HG03521 (cell line): Measurements from ENCODE around the gene MYO5B.
"Not testable (repeated sequence)": the region's sequence is repeated elsewhere in the genome, so short reads cannot be mapped to it uniquely, and the experiment has no call there.

ENCODE experiments used
- ATAC-seq: cut with Tn5 transposase; IDR thresholded peaks from one replicate; pipeline ENCODE4 v1.9.1; 2021; ENCODE audit warnings: mild to moderate bottlenecking, moderate library complexity; ENCODE audit not compliant: unreplicated experiment

The MYO5B gene

DNA sequence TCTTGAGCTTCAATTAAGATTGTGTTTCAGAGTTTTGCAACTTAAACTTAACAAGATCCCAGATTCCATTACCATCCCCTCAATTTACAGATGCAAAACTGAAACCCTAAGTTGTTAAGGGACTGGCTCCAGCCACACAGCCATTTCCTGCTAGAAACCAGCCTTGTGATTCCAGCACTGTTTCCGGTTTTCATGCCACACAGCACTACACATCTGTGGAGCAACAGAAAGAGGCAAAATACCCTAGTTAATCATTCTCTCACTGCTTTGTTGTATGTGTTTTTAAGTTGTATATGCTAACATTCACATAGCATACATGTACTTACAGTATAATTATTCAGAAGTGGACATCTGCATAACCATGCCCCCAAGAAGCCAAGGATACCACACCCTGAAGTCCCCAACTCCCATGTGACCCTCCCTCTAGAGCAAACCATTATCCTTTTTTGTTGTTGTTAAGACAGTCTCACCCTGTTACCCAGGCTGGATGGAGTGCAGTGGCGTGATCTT is 87.4 kb downstream of the MYO5B start:
- no peak for ATAC-seq

DNA sequence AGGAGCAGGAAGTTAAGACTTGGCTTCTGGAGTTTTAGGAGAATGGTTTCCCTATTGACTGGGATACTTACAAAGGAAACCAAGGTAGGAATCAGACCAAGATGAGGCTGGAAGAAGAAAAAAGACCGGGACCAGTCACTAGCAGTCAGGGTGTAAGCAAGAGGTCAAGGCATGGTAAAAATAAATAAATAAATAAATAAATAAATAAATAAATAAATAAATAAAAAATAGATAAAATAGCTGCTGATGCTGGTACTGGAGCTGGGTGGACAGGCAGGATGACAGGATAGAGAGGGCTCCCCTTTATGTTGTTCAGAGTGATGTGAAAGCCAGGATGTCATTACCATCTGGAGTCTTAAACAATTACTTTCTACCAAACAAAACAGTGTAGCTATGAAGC is 89.9 kb downstream of the MYO5B start:
- ATAC-seq: no peak

DNA sequence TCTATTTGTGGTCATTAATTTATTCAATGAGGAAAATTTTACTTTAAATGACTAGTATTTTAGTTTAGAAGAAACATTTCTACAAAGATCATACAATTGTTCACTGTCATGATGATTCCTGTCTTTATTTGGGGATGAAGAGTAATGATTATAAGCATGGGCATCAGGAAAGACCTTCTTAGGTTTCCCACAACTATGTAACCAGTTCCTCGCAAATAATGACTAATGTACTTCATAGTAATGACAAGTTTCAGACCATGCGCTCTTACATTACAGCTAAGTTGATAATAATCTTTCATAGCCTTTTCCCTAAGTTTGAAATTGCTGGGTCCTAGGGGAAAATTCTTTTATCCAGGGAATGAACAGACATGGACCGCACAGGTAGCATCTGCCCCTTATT is 90.5 kb downstream of the MYO5B start:
- no peak for ATAC-seq

DNA sequence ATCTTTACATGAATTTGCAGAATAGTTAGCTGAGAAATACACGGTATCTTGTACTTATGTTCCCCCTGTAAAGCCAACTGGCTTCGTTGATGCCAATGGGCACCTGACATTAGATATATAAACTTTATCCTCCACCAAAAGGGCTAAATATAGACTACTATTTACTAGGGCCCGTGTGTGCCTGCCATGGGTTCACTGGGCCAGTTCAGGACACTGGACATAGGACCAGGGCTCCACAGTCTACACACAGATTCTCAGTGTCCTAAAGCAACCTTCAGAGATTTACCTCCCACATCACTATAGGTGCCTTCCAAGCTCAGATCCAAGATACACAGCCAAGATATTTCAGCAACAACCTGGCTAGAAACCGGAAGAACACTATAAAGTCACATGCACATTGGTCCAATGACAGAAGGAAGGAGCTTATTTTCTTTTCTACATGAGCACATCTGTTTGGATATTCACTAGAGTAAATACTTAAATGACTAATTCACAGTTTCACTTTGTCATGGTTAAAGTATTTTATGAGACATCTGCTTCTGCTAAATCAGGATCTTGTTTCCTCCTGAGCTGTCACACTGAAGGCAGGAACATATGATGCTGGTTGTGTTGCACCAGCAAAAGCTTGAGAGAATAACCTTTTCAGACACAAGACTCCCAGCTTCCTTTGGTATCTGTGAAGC is 95.1 kb downstream of the MYO5B start:
- ATAC-seq: peak; percentile 59

DNA sequence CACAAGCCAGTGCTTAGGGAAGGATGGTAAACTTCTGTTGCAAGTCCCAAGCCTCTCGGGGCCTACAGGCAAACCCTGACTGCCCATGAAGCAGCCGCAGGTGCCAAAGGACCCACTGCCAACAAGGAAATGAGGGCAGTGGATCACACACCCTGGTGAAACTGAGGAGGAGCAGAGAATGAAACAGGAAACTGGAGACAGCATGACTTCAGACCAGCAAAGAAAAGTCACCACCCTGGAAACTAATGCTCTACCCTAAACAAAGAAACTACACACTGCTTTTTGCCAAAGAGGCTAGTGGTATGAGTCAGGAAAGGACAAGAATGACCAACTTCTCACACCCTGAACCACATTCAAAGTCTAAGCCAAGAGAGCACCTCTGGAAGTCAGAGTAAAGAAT is 97.2 kb downstream of the MYO5B start:
- ATAC-seq: no peak

DNA sequence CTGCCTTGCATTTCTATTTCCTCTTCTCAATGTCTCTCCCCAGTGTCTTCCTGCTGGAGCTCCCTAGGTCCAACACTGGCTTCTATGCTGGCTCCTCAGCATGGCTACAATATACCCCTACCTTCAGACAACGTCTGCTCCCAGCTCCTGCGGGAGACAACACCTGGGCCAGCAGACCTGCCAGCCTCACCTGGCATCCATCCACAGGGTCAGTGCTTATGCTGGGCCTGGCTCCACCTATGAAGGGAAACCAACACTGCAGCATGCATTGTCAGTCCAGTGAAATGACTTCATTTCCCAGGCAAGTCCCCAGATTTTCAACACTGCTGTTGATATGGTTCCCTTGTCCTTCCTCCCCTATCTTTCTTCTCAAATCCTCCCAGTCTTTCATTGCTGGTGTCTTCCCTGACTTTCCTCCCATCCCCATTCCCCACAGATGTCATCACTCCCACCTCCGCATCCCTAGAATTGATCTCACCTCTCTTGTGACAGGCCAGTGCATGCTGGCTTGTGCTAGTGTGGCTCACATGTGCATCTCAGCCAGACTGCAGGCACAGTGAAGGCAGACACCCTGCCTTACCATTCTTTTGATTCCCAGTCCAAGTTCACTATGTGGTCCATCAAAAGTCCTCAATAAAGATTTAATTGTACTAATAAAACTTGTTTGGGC is 98.0 kb downstream of the MYO5B start:
- no peak for ATAC-seq

DNA sequence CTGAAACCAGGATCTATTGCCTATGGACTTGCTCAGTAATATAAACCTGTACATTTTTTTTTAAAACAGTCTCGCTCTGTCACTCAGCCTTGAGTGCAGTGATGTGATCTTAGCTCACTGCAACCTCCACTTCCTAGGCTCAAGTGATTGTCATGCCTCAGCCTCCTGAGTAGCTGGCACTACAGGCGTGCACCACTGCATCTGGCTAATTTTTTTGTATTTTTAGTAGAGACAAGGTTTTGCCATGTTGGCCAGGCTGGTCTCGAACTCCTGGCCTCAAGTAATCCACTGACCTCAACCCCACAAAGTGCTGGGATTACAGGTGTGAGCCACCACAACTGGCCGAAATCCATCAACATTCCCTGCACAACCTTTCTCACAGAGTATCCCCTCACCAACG is 100.2 kb downstream of the MYO5B start:
- not testable (repeated sequence) for ATAC-seq

DNA sequence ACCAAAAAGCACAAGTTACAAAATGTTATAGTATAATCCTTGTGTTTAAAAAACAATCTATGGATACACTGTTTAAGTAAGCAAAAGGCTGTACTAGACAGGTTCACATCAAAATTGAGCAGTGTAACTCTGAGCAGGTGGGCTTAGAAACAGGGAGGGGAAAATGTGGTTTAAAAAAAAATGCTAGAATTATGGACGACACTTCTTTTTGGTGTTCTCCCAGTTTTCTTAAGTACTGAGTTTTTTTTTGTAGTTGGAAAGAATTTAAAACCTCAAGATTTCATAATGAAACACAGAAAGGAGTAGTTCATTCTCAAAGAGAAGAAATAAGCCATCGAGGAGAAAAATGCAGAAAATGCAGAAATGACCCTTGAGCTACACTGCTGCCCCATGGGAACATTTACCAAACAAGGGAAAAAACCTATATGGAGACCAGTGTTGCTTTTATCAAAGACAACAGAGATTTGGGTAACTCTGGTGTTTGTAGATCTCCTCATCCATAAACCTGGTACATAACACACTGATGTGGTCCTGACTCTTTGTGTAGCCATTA is 100.7 kb downstream of the MYO5B start:
- ATAC-seq: no peak

DNA sequence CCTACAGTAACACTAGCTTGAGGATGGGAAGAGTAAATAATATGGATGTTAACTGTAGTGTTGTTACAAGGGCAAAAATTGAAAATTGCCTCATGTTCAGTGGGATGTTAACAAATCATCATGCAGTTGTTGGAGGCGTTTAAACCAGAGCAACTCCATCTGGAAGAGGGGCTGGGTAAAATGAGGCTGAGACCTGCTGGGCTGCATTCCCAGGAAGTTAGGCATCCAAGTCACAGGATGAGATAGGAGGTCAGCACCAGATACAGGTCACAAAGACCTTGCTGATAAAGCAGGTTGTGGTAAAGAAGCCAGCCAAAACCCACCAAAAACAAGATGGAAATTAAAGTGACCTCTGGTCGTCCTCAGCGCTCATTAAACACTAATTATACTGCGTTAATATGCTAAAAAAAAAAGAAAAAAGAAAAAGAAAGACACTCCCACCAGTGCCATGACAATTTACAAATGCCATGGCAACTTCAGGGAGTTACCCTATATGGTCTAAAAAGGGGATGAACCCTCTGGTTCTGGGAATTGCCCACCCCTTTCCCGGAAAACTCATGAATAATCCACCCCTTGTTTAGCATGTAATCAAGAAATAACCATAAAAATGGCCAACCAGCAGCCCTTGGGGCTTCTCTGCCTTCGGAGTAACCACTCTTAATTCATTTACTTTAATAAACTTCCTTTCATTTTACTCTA is 101.4 kb downstream of the MYO5B start:
- no peak for ATAC-seq

DNA sequence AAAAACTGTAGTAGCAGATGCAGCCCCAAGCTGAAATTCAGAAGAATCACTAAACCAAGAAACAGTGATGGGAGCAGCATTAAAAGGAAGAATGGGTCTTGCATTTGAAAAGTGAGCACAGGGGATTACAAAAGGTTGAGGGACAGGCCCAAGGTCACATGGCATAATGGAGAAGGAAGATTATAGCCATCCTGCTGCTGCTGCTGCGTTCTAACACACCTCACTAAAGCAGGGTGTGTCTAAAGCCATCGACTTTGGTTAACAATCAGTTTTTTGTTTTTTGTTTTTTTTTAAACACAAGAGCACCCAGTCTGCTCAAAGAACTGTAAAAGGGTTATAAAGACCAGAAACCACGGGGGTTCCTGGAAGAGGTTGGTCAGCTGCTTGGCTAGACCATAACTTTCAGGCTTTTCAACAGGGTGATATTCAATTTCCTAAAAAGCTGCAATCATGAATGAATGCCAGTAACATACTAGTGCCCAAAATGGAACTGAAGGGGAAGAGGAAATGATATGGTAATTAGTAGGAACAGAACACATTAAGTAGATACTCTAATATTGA is 102.6 kb downstream of the MYO5B start:
- no peak for ATAC-seq

DNA sequence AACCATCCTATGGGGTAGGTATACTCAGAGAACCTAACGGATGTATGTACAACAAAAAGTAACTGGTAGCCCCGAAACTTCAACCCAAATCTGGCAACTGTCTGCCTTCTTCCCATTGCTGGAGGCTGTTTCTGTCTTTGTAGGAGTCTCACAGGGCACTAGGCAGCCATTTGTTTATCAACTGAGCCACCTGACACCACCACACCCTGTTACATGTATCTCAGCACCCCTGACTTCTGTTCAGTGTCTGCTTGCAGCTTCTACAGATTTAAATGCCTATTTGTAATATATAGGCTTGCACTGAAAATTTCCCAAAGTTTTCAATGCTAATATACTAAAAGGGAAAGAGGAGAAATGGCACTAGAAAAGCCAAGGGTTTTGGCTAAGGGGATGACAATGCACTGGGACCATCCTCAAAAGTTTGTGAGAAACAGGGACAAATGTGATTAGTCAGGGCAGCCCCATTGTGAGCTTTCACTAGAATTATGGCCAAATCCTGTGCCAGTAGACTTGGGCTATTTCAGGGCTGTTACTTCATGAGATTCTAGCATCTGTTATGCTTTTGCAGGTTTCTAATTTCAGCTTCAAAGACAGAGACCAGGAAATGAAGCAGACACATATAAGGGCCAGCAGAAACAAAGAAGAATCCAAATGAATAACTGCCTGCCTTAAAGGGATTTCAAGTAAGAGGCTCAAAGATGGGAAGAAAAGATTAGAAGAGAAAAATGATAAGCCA is 103.3 kb downstream of the MYO5B start:
- ATAC-seq: no peak

DNA sequence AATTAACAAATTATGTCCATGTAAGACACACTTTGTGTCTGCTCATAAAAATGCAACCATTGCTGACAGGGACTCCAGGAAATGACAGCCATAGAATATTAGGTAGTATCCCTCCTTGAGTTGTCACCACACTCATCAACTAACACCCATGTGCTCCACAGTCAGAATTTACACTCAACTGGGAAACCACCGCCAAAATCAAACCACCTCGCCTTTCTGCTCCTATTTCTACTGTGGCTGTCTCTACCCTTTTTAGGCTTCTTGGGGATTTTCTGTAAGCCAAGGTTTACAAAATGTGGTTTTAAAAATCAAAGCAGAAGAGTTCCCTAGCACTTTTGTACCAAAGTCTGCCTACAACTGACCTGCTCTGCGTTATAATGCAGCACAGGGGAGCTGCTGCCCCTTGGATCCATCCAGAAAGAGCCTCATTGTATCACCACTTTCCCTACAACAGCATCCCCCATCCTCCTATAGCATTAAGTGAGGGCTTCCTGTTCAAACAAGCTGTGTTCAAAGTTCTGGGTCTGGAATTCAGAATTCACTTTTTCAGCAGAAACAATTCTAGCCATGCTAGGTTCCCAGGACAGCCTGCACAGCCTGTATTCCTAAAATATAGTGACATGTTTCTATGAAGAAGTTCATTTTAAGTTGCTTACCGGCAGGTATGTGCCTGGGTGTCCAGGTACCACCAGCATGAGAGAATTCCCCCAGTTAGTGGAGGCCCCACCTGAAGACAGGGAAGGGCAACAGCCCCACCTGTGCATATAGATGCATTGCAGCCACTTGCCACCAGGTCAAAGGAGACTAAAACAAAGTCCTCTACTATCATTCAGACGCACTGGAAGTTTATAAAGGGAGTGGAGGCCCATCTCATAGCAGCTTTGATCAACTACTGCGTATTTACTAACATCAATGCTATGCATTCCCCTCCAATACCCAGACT is 104.3 kb downstream of the MYO5B start:
- ATAC-seq: no peak

DNA sequence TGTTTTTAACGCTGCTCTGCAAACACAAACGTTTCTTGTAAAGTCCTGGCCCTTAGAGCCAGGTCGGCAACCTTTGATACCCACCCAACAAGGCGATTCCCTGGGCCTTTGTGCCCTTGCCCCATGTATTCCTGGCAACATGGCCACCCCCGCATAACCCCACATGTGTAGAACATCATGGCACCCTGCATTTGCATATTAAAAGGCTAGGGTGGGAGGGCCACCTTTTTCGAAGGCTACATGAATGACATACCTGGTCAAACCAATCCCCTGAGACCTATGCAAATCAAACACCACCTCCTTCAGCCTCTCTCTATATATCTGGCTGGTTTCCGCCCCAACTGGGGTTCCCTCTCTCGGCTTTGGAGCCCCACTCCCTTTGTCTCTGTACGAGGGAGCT is 105.2 kb downstream of the MYO5B start:
- no peak for ATAC-seq

DNA sequence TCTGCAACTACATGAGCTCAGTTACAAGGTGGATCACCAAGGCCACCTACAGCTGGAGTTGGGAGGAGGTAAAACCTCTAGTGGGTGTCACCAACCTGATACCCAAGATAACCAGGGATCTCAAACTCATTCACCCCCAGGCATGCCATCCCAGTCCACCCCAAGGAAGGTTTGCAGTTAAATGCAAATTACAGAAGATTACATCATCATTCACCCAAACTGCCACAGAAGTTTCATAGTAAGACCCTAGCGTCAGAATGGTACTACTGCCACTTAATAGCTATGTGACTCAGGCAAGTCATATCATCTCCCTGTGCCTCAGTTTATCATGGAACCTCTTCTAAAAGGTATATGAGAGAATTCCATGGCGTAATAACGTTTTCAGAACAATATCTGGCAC is 111.2 kb downstream of the MYO5B start:
- ATAC-seq: no peak

DNA sequence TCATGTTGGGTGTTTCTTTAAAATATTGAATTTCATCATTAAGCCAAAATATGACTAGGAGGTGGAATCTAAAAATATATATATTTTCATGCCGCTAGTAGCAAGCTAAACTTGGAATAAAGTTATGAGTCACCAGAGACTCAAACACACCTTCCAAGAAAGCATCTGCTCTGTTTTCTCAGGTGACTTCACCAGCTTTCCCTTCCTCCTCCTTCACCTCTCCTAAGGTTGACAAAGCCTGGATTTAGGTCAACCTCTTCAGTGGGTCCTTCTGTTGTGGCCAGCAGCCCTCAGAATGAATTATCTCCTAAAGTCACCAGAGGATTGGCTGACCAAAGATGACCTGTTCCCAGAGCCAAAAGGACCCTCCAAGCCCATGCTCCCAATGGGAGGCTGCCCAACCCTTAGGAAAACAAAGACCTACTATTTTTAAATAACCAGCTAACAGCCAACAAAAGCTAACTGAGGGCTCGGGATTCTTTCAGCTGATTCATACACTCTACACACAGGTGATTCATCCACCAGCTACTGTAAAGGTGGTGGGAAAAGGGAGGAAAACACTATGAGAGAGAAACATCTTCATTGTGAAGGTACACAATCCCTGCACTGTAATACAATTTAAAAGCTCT is 113.9 kb downstream of the MYO5B start:
- ATAC-seq: no peak

DNA sequence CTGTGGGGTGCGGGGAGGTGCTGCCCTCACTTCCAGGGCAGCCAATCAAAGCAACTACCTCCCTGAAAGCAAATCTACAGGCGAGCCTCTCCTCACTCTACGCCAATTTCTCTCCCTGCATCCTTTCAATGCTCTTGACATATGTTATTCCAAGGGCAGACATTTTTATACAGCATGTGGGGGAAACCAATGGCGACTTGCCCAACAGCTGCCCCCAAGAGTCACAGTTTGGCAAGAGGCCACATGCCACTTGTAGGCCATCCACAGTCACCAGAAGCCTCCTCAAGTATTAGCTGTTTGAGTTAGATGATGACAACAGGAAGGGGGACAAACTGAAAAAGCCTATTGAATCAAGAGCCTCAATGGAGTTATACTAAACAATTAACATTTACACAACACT is 114.6 kb downstream of the MYO5B start:
- ATAC-seq: no peak

DNA sequence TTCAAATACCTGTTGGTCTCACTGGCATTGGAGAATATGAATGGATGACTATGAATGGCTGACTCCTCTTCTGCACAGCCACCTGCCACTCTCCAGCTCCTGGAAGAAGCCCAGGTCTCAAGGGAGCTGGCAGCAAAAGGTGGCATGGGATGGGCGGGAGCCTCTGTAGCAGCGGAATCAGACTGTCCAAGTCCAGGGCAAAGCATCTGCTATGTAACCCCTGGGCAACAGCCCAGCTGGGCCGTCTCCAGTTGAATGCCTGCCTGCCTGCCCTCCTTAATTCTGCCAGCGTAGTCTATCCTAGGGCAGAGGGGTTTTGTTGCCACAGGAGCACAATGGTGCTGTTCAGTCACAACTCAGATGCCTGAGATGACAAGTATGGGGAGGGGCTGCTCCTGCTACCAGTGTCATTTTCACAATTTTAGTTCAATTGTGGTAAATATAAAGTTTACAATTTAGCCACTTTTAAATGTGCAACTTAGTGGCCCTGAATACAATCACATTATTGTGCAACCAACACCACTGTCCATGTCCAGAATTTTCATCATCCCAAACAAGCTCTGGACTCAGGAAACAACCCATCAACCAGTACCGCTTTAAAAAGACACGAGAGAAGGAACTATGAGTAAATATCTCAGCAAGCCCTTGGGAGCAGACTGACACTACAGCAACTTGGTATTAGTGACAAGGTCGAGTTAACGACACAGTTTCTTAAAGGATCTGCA is 115.2 kb downstream of the MYO5B start:
- ATAC-seq: no peak

DNA sequence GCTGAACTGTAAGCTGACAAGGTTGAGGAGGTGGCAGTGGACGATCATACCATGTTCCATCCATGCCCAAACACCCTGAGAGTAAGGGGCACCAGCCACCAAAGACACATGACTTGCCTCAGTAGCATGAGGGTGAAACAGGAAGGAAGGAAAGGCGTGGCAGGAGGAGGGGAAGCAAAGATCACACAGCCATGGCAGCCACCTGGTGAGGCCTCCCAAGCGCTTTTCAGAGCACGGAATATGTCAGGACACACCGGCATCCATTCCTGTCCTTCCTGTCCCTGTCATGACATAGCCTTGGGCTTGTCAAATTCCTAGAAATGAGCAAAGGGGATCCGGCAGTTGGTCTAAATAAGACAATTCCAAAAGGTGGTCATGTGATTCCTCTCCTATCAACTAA is 118.7 kb downstream of the MYO5B start:
- no peak for ATAC-seq

DNA sequence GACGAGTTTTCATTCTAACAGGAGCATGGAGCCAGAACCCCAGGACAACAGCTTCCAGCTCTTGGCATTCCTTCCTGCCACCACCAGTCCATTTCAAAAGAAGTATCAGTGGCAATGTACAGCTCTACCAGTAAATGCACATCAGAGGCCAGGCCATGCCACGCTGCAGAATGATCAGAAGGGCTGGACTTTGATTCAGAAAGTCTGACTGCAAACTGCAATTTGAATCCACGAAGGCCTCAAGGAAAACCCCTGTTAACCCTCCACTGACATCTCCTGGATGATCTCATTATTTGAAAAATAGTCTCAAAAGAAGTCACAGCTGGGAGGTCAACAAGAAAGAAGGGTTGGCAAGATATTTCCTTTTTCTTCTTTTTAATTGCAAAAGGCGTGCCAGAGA is 119.2 kb downstream of the MYO5B start:
- no peak for ATAC-seq
